C4-2B (cell line): ENCODE data around the gene TMEM117.

ENCODE experiments used
- H3K27ac ChIP-seq: fragments of 450-650 bp; 2 replicates; pipeline ENCODE4 v1.5.1; 2017
- CTCF ChIP-seq: fragments of 450-650 bp; conservative IDR thresholded peaks from 2 replicates; pipeline ENCODE4 v1.5.1; 2017; ENCODE audit warnings: mild to moderate bottlenecking
- ZFX ChIP-seq: fragments of 450-650 bp; IDR thresholded peaks from 2 replicates; pipeline ENCODE4 v1.6.1; 2017

TMEM117 gene

GRCh38 chr12:44342371-44342770, 506.5 kb downstream of the TMEM117 start:
- TF ChIP-seq ZFX (no peak), CTCF (no peak)
- H3K27ac ChIP-seq, result no peak overlapping the region

- no peak for TF ChIP-seq ZFX
- TF ChIP-seq CTCF, result no peak
- H3K27ac ChIP-seq, result no peak overlapping the region
Observed at GRCh38 chr12:44347145-44347544, 511.3 kb downstream of the TMEM117 start.

- no peak overlapping the region for H3K27ac ChIP-seq
- no peak for TF ChIP-seq CTCF
- TF ChIP-seq ZFX, result no peak
Observed at GRCh38 chr12:44357494-44357893, 521.6 kb downstream of the TMEM117 start.

GRCh38 chr12:44358636-44359035, 522.8 kb downstream of the TMEM117 start:
- H3K27ac ChIP-seq, result no peak overlapping the region
- TF ChIP-seq CTCF (no peak), ZFX (no peak)

- TF ChIP-seq ZFX, result no peak
- TF ChIP-seq CTCF, result no peak
Observed at GRCh38 chr12:44362947-44363346, 527.1 kb downstream of the TMEM117 start.

GRCh38 chr12:44367136-44367535, 531.3 kb downstream of the TMEM117 start:
- H3K27ac ChIP-seq, result no peak overlapping the region
- no peak for TF ChIP-seq CTCF

More at GRCh38 chr12:44362947-44363346, 527.1 kb downstream of the TMEM117 start:
- no peak overlapping the region for H3K27ac ChIP-seq

- TF ChIP-seq ZFX (no peak), CTCF (no peak)
- no peak overlapping the region for H3K27ac ChIP-seq
Observed at GRCh38 chr12:44367916-44368315, 532.0 kb downstream of the TMEM117 start.
